Measurements from ENCODE around the gene GNPAT. TPM values are rescaled to one million over a fixed set of nuclear protein-coding genes. Genes with fewer than 3 reads are reported as not detected.

GNPAT gene
- total RNA-seq, 1 experiment from 2014 or later: 71.9 TPM

- Histone ChIP-seq H3K4me3 (no peak overlapping the region), H3K36me3 (no peaks in the 10 kb centered on the region), H3K27me3 (replicated peaks) (no peaks in the 10 kb centered on the region; the same call in 1 of the 2 replicates), H3K9me3 (replicated peaks) (no peaks in the 10 kb centered on the region; the same call in 1 of the 2 replicates), H3K4me1 (replicated peaks) (no peaks in the 10 kb centered on the region), H3K27ac (no peak overlapping the region)
- no peak for DNase-seq (ENCODE audit: low read depth in 1 of 2, low spot score in 2 of 2)
Observed at GRCh38 chr1:231324660-231325059, 83.6 kb downstream of the GNPAT start.

- no peak overlapping the region for H3K4me3 ChIP-seq
- DNase-seq (ENCODE audit: low read depth in 1 of 2, low spot score in 2 of 2): no peak
- H3K4me1 ChIP-seq (replicated peaks): no peaks in the 10 kb centered on the region
- no peak overlapping the region for H3K27ac ChIP-seq
- H3K27me3 ChIP-seq (replicated peaks): no peaks in the 10 kb centered on the region; the same call in 1 of the 2 replicates
- no peaks in the 10 kb centered on the region for H3K36me3 ChIP-seq
- no peaks in the 10 kb centered on the region for H3K9me3 ChIP-seq (replicated peaks)
Observed at GRCh38 chr1:231326248-231326647, 85.2 kb downstream of the GNPAT start.

Other genes with a start within 250 kb of the GNPAT start
- 36.7 and 39.5 TPM in 2 replicates for gene FAM89A, start 201.0 kb upstream of the GNPAT start, total RNA-seq (2014; rRNA removed; shearing (Covaris generic))
- 0.47 and 0.61 TPM in 2 replicates for gene TRIM67, start 79.2 kb upstream of the GNPAT start, total RNA-seq (2014; rRNA removed; shearing (Covaris generic))
- gene EXOC8, start 96.6 kb downstream of the GNPAT start, total RNA-seq (2014; rRNA removed; shearing (Covaris generic)): 16.0 and 16.9 TPM in 2 replicates
- 27.4 and 30.4 TPM in 2 replicates for gene SPRTN, start 97.1 kb downstream of the GNPAT start, total RNA-seq (2014; rRNA removed; shearing (Covaris generic))
- gene EGLN1, start 181.1 kb downstream of the GNPAT start, total RNA-seq (2014; rRNA removed; shearing (Covaris generic)): 16.9 and 22.2 TPM in 2 replicates